CD14-positive monocyte (primary cell): Measurements from ENCODE around the gene GPR52. TPM values are rescaled to one million over a fixed set of nuclear protein-coding genes. Genes with fewer than 3 reads are reported as not detected.

Experiments used
- DNase-seq, 3 donors: peaks; one replicate each; pipeline ENCODE4 v3.0.0-alpha.2; 2011 to 2022
- H2AFZ ChIP-seq: 2 replicates; pipeline ENCODE4 v1.6.0; 2012; ENCODE audit warnings: mild to moderate bottlenecking, low read depth, low read length, inconsistent platforms; ENCODE audit not compliant: insufficient read depth, poor library complexity, severe bottlenecking
- H3K27ac ChIP-seq, 2 donors: 1 replicate in 1 of 2; 2 replicates in 1 of 2; pipeline ENCODE4 v1.5.1; 2012 to 2013; ENCODE audit warnings: low read length in 2 of 2, control low read depth in 1 of 2, inconsistent platforms in 1 of 2, low read depth in 1 of 2, mild to moderate bottlenecking in 1 of 2
- H3K27me3 ChIP-seq, 2 donors: one replicate each; pipeline versions ENCODE4 v1.6.0 to v1.6.1; 2011 to 2013; ENCODE audit warnings: low read length in 2 of 2; ENCODE audit not compliant: control insufficient read depth in 2 of 2, insufficient read depth in 2 of 2
- H3K36me3 ChIP-seq, 2 donors: replicated peaks in 1 of 2; 1 replicate in 1 of 2; 2 replicates in 1 of 2; pipeline versions ENCODE4 v1.5.1 to v1.6.1; 2012 to 2013; ENCODE audit warnings: low read length in 2 of 2, control low read depth in 1 of 2, inconsistent platforms in 1 of 2, mild to moderate bottlenecking in 1 of 2; ENCODE audit not compliant: insufficient read depth in 2 of 2, control insufficient read depth in 1 of 2
- H3K4me1 ChIP-seq, 2 donors: 1 replicate in 1 of 2; 2 replicates in 1 of 2; pipeline versions ENCODE4 v1.5.1 to v1.6.1; 2012 to 2013; ENCODE audit warnings: low read length in 2 of 2, control low read depth in 1 of 2, inconsistent platforms in 1 of 2, mild to moderate bottlenecking in 1 of 2, moderate library complexity in 1 of 2; ENCODE audit not compliant: insufficient read depth in 2 of 2, control insufficient read depth in 1 of 2
- H3K4me2 ChIP-seq: replicated peaks from 2 replicates; pipeline ENCODE3; 2012; ENCODE audit warnings: low read length, moderate library complexity, mild to moderate bottlenecking; ENCODE audit not compliant: poor library complexity, severe bottlenecking; ENCODE audit errors: extremely low read depth
- H3K4me3 ChIP-seq, 3 experiments: fragments of 200-600 bp in 1 of 3; sonication (generic) in 1 of 3; replicated peaks in 1 of 3; 1 replicate in 2 of 3; 2 replicates in 1 of 3; pipeline ENCODE4 v1.5.1; 2011 to 2013; ENCODE audit warnings: low read length in 3 of 3, mild to moderate bottlenecking in 3 of 3, control low read depth in 2 of 3, low read depth in 2 of 3, inconsistent platforms in 1 of 3, moderate library complexity in 1 of 3
- H3K79me2 ChIP-seq: 2 replicates; pipeline ENCODE4 v1.6.0; 2012; ENCODE audit warnings: mild to moderate bottlenecking, control low read depth, inconsistent platforms, low read length, moderate library complexity; ENCODE audit not compliant: insufficient read depth
- H3K9ac ChIP-seq: 2 replicates; pipeline ENCODE4 v1.6.0; 2017; ENCODE audit warnings: low read length, mild to moderate bottlenecking; ENCODE audit not compliant: insufficient read depth, poor library complexity, severe bottlenecking
- H3K9me3 ChIP-seq, 2 donors: replicated peaks in 1 of 2; 1 replicate in 1 of 2; 2 replicates in 1 of 2; pipeline versions ENCODE4 v1.5.1 to v1.6.1; 2012 to 2013; ENCODE audit warnings: low read length in 2 of 2, control low read depth in 1 of 2; ENCODE audit not compliant: control insufficient read depth in 1 of 2, insufficient read depth in 1 of 2
- H4K20me1 ChIP-seq: 2 replicates; pipeline ENCODE4 v1.6.0; 2012; ENCODE audit warnings: mild to moderate bottlenecking, low read length, control low read depth, moderate library complexity; ENCODE audit not compliant: insufficient read depth
- H3K27ac Mint-ChIP-seq, 7 donors: one replicate each; pipeline ENCODE4 v1.8.0; 2020; ENCODE audit warnings: mild to moderate bottlenecking in 7 of 7, mixed read lengths in 7 of 7, moderate library complexity in 6 of 7, inconsistent platforms in 2 of 7
- H3K27me3 Mint-ChIP-seq, 3 donors: one replicate each; pipeline ENCODE4 v1.8.0; 2021 to 2022; ENCODE audit warnings: low read depth in 3 of 3, mild to moderate bottlenecking in 3 of 3, mixed read lengths in 3 of 3, moderate library complexity in 3 of 3, inconsistent platforms in 1 of 3
- H3K36me3 Mint-ChIP-seq, 2 donors: one replicate each; pipeline ENCODE4 v1.8.0; 2020; ENCODE audit warnings: mixed read lengths in 2 of 2, inconsistent platforms in 1 of 2, mild to moderate bottlenecking in 1 of 2
- H3K4me1 Mint-ChIP-seq: one replicate; pipeline ENCODE4 v1.8.0; 2020; ENCODE audit warnings: mild to moderate bottlenecking, mixed read lengths
- H3K4me3 Mint-ChIP-seq, 2 donors: one replicate each; pipeline ENCODE4 v1.8.0; 2020; ENCODE audit warnings: mild to moderate bottlenecking in 2 of 2, mixed read lengths in 2 of 2, moderate library complexity in 1 of 2
- H3K9me3 Mint-ChIP-seq, 7 donors: one replicate each; pipeline ENCODE4 v1.8.0; 2020 to 2022; ENCODE audit warnings: mixed read lengths in 7 of 7, mild to moderate bottlenecking in 6 of 7, moderate library complexity in 6 of 7, inconsistent platforms in 2 of 7
- WGBS: methylation state at CpG from one replicate; pipeline ENCODE4 v1.1.5; 2013; ENCODE audit warnings: missing lambda C conversion rate; ENCODE audit not compliant: insufficient coverage; 5-methylcytosine and 5-hydroxymethylcytosine counted together
- intact Hi-C, 2 donors: fragments of 100-400 bp; cut with micrococcal nuclease; formaldehyde crosslinking; loops; one replicate each; pipeline versions ENCODE4 v1.15.0 to v1.15.1; 2023
- polyA plus RNA-seq, 3 donors: library from polyadenylated mRNA; depleted of rRNA in 1 of 3; unstranded in 2 of 3; stranded (reverse) in 1 of 3; fragments of 300-500 nt in 2 of 3; fragments of >200 nt in 1 of 3; fragmentation: Illumina TruSeq in 2 of 3; gene quantifications; 1 replicate in 2 of 3; 2 replicates in 1 of 3; pipeline ENCODE4 v1.2.3, GENCODE V29; 2012 to 2021
- TF ChIP-seq, protein P1 (sequence below): fragments of 200-600 bp; IDR thresholded peaks from one replicate; pipeline ENCODE4 v1.8.0; 2022; ENCODE audit warnings: antibody characterized with exemption, mild to moderate bottlenecking

The GPR52 gene
- polyA plus RNA-seq, 3 donors = 0.21 TPM; not detected in 2

DNA sequence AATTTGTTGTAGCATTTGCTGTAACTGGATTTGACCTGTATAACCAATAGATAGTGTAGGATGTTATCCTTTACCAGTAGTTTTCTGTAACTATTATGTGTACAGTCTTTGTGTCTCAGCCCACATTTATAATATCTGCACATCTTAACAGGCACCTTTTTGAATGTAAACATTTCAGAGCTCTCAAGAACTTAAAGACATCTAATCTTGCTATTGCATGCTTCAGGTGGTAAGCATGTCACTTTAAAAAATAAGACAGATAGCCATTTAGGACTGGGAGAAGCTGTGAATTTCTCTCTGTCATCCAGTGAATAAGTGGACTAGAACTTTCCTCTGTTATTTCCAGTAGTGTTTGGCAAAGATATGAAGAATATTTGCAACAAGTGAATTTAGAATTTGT is 22.6 kb upstream of the GPR52 start:
- Histone ChIP-seq H3K27ac (no peak overlapping the region), H3K36me3 (no peaks in the 10 kb centered on the region), H2AFZ (no peak overlapping the region), H3K9ac (no peak overlapping the region), H4K20me1 (no peaks in the 10 kb centered on the region), H3K4me2 (no peak overlapping the region), H3K27me3 (no peaks in the 10 kb centered on the region), H3K9me3 (no peaks in the 10 kb centered on the region), H3K4me3 (no peak overlapping the region), H3K79me2 (no peaks in the 10 kb centered on the region), H3K4me1 (no peaks in the 10 kb centered on the region)
- TF ChIP-seq, protein P1, sequence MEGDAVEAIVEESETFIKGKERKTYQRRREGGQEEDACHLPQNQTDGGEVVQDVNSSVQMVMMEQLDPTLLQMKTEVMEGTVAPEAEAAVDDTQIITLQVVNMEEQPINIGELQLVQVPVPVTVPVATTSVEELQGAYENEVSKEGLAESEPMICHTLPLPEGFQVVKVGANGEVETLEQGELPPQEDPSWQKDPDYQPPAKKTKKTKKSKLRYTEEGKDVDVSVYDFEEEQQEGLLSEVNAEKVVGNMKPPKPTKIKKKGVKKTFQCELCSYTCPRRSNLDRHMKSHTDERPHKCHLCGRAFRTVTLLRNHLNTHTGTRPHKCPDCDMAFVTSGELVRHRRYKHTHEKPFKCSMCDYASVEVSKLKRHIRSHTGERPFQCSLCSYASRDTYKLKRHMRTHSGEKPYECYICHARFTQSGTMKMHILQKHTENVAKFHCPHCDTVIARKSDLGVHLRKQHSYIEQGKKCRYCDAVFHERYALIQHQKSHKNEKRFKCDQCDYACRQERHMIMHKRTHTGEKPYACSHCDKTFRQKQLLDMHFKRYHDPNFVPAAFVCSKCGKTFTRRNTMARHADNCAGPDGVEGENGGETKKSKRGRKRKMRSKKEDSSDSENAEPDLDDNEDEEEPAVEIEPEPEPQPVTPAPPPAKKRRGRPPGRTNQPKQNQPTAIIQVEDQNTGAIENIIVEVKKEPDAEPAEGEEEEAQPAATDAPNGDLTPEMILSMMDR = no peak
- H3K4me1 Mint-ChIP-seq = no peaks in the 10 kb centered on the region
- no peak overlapping the region for H3K27ac Mint-ChIP-seq
- no peaks in the 10 kb centered on the region for H3K27me3 Mint-ChIP-seq
- H3K36me3 Mint-ChIP-seq = peaks cover 0 to 7% of the 10 kb centered on the region in 2 donors
- no peak overlapping the region for H3K4me3 Mint-ChIP-seq
- DNase-seq = no peak
- H3K9me3 Mint-ChIP-seq = peaks cover 0 to 4% (median 0%) of the 10 kb centered on the region in 7 donors
- intact Hi-C loops = no loop called here

DNA sequence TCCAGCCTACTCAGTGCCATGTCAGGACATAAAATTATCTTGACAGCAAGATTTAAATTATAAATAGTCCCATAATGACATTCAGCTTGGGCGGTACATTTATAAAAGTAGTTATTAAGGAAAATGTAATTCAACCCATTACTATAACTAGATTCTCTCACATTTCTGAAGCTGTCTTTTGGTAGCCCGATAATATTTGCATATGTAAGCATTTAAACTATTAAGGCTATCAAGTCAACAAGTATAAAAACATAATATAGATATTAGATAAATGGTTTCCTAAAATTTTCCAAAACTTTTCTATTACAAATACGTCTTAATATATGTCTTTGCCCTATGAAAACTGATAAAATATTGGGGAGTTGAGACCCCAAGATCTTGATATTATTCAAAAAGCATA is 21.6 kb upstream of the GPR52 start:
- Mint-ChIP-seq H3K27ac (no peak overlapping the region), H3K27me3 (no peaks in the 10 kb centered on the region), H3K4me1 (no peaks in the 10 kb centered on the region), H3K4me3 (no peak overlapping the region), H3K36me3 (peaks cover 0 to 5% of the 10 kb centered on the region in 2 donors), H3K9me3 (no peaks in the 10 kb centered on the region)
- Histone ChIP-seq H2AFZ (no peak overlapping the region), H3K79me2 (no peaks in the 10 kb centered on the region), H3K36me3 (no peaks in the 10 kb centered on the region), H3K4me2 (no peak overlapping the region), H3K4me3 (no peak overlapping the region), H3K27me3 (no peaks in the 10 kb centered on the region), H4K20me1 (no peaks in the 10 kb centered on the region), H3K27ac (no peak overlapping the region), H3K4me1 (no peaks in the 10 kb centered on the region), H3K9ac (no peak overlapping the region), H3K9me3 (no peaks in the 10 kb centered on the region)
- DNase-seq = no peak
- TF ChIP-seq, protein P1 = no peak
- WGBS = no CpG with 5 or more reads among the region's 3 CpGs
- intact Hi-C loops = no loop called here
